ENCODE results near the gene CACNG6.

DNA sequence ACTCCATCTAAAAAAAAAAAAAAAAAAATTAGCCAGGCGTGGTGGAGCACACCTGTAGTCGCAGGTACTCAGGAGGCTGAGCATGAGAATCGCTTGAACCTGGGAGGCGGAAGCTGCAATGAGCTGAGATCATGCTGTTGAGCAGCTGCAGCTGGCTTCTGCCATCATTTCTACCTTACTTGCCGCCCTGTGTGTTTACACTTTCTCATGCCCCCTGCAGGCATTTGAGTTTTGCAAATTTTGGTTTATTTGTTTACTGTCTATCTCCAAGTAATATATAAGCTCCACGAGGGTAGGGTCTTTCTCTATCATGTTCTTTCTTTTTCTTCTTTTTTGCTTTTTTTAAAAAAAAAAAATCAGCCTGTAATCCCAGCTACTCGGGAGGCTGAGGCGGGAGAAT lies 18.0 kb downstream of the CACNG6 start:
- TF ChIP-seq, protein P1, sequence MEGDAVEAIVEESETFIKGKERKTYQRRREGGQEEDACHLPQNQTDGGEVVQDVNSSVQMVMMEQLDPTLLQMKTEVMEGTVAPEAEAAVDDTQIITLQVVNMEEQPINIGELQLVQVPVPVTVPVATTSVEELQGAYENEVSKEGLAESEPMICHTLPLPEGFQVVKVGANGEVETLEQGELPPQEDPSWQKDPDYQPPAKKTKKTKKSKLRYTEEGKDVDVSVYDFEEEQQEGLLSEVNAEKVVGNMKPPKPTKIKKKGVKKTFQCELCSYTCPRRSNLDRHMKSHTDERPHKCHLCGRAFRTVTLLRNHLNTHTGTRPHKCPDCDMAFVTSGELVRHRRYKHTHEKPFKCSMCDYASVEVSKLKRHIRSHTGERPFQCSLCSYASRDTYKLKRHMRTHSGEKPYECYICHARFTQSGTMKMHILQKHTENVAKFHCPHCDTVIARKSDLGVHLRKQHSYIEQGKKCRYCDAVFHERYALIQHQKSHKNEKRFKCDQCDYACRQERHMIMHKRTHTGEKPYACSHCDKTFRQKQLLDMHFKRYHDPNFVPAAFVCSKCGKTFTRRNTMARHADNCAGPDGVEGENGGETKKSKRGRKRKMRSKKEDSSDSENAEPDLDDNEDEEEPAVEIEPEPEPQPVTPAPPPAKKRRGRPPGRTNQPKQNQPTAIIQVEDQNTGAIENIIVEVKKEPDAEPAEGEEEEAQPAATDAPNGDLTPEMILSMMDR (conservative IDR thresholded peaks at IDR 0.05; ENCODE audit: low read depth, low read length): no peak
- no peak for TF ChIP-seq EZH2 (IDR thresholded peaks at IDR 0.05; ENCODE audit: borderline replicate concordance, low read depth, low read length, poor library complexity, severe bottlenecking)
